Dermis microvascular lymphatic vessel endothelial cell (primary cell): Measurements from ENCODE around the gene ATP2B3. TPM values are rescaled to one million over a fixed set of nuclear protein-coding genes. Genes with fewer than 3 reads are reported as not detected.
A peak's percentile ranks its signal among the peaks of the same experiment; 100 is the strongest.

Source experiments
- DNase-seq, 2 donors: peaks; one replicate each; pipeline versions ENCODE4 v3.0.0 to v3.0.0-alpha.2; 2010; ENCODE audit warnings: low read depth in 2 of 2
- total RNA-seq: library from RNA; depleted of rRNA; stranded (reverse); fragments of >200 nt; gene quantifications from 2 replicates; pipeline ENCODE4 v1.2.1, GENCODE V29; 2014

ATP2B3 gene
- total RNA-seq, 1 donor from 2014 or later: not detected

GRCh38 chrX:153568451-153569011, 51.1 kb downstream of the ATP2B3 start:
- no peak for DNase-seq

DNA sequence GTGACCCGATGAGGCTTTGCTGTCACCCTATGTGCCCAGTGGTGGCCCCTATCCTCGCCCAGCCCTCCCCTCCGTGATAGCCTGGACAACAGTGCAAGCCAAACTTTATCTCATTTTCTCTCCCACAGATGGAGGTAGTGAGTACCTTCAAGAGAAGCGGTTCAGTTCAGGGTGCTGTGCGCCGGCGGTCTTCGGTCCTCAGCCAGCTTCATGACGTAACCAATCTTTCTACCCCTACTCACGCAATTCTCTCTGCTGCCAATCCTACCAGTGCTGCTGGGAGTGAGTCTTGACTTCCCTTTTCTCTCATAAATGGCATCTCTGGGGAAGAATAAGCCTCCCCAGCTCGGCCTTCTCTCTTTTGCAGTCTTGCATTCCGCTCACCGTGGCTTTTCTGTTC, 52.0 kb downstream of the ATP2B3 start:
- no peak for DNase-seq

GRCh38 chrX:153571534-153571908, 54.1 kb downstream of the ATP2B3 start:
- DNase-seq: no peak

DNA sequence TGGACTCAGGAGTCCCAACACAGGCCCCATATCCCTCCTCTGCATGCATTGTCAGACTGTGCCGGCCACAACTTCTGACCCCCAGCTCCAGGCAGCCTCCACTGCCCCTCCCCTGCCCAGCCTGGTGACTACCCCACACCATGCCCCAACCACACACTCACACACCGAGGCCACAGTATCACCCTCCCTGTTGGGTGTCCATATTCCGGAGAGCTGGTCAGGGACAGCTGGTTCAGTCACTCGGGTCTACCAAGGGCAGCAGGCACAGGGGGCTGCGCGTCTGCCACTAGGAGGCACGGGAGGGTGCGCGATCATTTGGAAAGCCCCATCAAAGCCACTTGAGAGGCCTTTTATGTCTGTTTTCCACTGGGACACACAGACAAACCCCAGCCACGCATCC, 55.2 kb downstream of the ATP2B3 start:
- DNase-seq: no peak

DNA sequence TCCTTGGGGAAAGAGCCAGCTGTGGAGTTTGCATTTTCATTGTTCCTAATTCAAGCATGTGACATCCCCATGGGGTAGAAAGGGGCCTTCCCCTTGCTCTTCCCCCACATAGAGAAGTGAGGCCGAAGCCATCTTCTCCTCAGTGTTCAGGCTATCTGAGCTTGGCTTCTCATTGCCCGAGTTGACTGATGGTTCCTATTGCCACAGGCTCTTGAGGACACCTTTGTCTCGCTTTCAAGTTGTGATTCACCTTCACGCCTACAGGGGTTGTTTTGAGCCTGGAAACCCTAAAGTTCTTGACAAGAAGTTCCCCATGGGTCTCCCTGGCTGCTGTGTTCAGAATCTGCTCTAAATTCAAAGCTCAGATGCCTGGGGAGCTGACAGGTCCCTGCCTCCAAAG, 56.5 kb downstream of the ATP2B3 start:
- no peak for DNase-seq

GRCh38 chrX:153576239-153576870, 58.9 kb downstream of the ATP2B3 start:
- DNase-seq: no peak

GRCh38 chrX:153576961-153577360, 59.5 kb downstream of the ATP2B3 start:
- DNase-seq: no peak

DNA sequence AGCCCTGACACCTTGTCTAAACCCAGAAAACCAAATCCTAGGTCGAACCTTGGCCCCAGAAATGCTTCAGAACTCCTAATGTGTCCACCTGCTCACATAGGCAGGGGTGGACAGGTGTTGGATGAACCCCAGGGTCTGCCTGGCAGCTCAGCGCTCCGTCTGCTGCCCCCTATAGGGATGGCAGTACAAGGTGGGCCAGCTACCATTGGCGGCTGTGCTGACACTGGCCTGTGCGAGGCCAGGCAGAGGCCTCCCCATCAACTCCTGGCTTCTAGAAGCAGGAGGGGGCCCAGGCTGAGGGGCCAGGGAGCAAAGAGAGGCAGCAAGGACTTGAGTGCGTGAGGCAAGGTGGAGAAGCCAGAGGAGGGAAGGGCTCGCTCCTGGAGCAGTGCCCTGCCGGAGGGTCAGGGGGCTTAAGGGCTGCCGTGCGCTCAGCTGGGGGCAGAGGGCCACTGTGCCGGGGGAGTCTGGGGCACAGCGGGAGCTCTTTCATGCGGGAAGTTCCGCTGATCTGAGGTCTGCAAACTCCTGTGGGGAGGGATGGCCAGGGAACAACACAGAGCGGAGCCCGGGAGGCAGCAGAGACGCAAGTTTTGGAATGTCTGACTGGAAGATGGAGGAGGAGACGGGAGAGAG, 60.9 kb downstream of the ATP2B3 start:
- no peak for DNase-seq

DNA sequence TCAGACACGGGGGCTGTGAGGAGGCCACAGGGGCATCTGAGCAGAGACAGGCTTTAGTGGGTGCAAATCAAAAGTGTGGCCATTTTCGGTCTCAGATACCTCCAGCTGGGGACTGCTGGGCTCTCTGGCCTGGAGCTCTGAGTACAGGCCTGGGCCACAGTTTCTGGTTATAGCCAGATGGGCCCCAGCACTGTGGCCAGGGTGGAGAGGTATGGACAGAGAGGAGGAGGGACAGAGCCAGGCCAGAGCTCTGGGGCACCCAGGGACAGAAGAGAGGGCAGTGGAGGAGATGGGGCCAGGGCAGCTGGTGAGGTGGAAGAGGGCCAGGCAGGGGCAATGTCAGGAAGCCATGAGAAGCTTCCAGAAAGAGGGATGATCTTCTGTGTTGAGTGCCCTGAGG, 61.4 kb downstream of the ATP2B3 start:
- no peak for DNase-seq

DNA sequence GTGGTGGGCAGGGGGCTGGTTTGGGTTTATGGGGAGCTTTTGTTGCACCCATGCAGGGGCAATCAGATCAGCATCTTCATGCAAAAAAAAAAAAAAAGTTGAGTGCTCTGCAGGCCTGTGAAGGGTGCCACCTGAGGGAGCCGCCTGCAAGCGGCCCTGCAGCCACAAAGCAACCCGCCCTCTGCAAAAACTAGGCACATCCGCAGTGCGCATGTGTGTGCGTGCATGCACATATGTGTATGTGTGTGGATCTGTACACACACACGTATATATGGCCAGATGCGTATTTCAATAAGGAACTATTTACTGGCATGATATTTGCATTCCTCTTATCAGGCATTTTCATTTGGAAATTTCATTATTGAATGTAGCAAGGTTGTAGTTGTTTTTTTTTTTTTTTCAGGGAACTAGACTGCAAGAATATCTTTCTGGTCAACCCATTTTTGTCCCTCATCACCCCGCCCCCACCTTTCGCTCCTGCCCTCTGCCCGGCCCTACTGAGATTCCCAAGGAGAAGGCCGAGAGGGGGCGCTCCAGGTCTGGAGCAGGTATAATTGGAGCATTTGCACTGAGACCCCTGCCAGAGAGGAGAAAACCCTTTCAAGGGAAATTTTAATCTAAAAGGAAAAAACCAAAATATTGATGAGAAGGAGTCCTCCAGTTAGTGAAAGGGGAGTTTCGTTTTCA, 63.4 kb downstream of the ATP2B3 start:
- DNase-seq: peak in 1 of 2 donors; percentile 10

DNA sequence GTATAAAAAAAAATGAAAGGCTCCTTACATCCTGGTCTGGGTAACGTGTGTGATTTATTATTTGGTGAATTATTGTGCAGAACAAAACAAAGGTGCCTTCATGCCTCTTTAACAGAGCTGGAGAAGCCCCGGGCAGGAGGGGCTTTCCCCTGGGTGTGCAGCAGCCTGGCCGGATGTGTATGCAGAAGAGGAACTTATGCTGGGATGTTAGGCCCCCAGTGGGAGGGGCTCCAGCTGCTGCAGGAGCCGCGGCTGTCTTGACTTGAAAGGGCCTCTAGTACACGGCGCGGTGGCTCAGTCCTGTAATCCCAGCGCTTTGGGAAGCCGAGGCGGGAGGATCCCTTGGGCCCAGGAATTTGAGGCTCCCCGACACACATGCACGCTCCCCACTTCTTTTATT, 65.5 kb downstream of the ATP2B3 start:
- DNase-seq: peak in 1 of 2 donors; percentile 54

DNA sequence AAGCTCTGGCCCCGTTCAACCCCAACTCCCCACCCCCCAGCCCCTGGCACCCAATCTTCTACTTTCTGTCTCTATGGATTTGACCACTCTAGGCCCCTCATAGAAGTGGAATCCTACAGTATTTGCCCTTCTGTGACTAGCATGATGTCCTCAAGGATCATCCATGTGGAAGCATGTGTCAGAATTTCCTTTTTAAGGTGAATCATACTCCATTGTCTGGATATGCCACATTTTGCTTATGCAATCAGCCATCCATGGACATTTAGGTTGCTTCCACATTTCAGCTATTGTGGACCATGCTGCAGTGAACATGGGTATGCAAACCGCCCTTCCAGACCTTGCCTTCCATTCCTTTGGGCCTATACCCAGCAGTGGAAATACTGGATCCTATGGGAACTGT, 66.0 kb downstream of the ATP2B3 start:
- DNase-seq: peak in 1 of 2 donors; percentile 7

GRCh38 chrX:153585827-153586226, 68.4 kb downstream of the ATP2B3 start:
- DNase-seq: no peak

DNA sequence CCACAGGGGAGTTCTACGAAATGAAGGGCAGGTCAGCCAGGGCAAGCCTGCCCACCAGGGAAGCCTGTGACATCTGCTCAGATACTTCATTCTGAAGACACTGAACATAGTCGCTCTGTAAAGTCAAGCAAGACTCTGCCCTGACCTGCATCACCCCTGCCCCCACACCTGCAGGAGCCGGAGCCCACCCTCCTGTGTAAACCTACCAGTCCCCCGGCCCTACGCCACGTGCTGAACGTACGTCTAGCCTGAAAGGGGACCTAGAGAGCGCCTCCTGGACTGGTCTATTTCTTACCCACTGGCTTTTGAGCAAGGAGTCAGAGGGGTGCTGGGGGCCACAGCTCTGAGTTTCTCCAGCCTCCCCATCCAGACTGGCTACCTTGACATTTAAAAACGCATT, 69.9 kb downstream of the ATP2B3 start:
- no peak for DNase-seq

GRCh38 chrX:153588021-153588781, 70.8 kb downstream of the ATP2B3 start:
- DNase-seq: no peak

DNA sequence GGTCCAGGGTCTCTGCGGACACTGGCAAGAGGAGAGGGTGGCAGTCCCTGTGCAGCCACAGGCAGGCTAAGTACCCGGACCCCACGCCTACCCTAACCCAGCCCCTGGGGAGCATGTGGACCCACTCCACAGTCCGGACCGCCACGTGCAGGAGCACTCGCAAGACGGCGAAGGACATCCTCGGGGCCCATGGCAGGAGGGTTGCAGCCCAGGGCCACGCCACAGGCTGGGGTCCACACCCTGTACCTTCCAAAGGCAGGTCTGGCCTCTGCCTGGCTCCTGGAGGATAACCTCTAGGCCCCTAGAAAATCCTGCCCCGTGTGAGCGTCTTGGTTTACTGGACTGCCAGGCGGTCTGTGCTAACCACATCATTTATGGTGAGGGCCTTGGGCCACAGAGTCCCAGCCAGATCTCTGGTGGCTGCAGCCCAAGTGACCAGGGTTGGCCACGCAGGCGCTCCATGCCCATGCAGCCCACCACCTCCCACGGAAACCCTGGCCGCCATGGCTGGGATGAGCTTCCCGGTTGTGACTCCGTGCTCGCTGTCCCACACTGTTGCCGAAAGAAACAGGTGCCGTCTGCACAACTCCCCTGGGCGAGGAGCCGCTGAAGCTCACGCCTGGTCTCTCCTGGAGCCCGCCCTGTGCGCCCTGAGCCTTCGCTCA, 71.5 kb downstream of the ATP2B3 start:
- DNase-seq: no peak

DNA sequence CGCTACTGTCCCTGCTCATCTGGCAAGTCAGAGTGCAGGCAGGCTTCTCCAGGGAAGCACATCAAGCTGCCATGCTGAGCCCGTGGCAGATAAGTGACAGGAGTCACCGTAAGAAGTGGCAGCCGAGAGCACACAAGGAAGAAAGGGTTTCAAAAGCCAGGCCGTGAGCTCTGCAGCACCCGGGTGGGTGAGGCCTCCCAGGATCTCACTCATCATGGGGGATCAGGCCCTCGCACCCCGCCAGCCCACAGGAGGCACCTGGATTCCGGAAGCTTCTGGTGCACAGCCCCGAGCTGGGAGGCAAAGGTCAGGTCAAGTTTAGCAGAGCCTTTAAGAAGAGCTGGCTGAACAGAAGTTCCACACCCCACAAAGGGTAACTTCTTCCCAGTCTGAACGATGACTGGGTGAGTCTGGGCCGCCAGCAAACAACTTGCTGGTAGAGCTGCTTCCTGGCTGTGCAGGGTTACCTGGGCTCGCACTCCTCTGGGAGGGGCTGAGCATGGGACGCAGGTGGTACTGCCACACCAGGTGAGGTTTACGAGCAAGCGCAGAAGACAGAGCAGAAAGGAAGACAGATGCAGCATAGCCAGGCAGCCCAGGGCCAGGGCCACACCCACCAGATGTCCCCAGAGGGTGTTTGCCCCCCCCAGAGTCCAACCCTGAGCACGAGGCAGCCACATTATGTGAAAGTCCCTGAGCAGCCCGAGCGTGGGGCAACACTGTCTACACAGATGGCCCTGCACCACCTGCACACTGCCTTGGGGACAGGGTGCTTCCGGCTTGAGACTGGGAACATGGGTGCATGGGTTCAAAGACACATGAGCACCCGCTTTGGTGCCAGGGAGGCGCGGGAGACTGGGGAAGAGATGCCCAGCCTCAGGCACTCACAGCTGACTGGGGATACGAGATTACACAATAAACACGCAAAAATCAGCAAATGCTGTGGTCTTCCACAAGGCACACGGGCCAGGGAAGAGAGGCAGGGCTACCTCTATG, 73.8 kb downstream of the ATP2B3 start:
- no peak for DNase-seq

DNA sequence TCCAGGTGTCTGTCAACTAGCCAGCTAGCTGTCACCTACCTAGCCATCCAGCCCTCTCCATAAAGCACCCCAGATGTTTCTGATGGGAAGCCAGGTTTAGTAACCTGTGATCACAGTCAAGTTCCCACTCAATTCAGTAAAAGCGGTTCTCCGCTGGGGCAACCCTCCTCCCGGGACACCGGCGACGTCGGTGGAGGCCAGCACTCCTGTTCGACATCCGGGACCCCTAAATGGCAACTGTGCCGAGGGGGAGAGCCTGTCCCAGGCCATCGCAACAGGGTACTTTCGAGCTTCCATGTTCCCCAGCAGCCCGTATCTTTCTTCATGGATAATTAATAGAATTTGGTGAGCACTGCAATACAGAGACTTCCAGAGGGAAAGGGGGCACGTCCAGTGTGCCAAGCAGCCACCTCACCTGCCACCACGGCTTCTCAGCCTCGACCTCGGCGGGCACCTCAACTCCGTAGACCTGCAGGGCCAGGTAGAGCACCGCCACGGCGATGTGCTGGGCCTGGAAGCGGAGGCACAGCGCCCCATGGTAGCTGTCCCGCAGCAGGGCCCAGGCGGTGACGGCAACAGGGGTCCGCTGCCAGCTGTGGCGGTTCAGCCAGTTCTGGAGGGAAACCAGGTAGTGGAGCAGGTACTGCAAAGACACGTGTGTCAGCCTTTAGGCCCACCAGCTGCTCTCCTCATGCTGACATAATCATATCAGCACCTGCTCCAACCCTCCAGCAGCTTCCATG, 74.8 kb downstream of the ATP2B3 start:
- DNase-seq: no peak

- no peak for DNase-seq
Observed at GRCh38 chrX:153592966-153593688, 75.7 kb downstream of the ATP2B3 start.
